Lower leg skin (tissue), 4 donors: Measurements from ENCODE around the gene BCL3. TPM values are rescaled to one million over a fixed set of nuclear protein-coding genes. Genes with fewer than 3 reads are reported as not detected.
"Not testable (repeated sequence)": the region's sequence is repeated elsewhere in the genome, so short reads cannot be mapped to it uniquely, and the experiment has no call there.

Experiments
- DNase-seq, 2 donors: peaks; one replicate each; pipeline ENCODE4 v3.0.0-alpha.2; 2019; ENCODE audit warnings: low spot score in 2 of 2
- H3K4me3 ChIP-seq: fragments of 200-600 bp; sonication (generic); 2 replicates; pipeline ENCODE4 v1.5.1; 2017; ENCODE audit warnings: mild to moderate bottlenecking, low read depth; ENCODE audit not compliant: poor library complexity, severe bottlenecking
- CTCF ChIP-seq, 3 donors: fragments of 450-650 bp; IDR thresholded peaks; one replicate each; pipeline ENCODE4 v1.5.1; 2016; ENCODE audit warnings: antibody characterized with exemption in 3 of 3, mild to moderate bottlenecking in 3 of 3, moderate library complexity in 2 of 3
- POLR2A ChIP-seq, 2 donors: fragments of 450-650 bp; IDR thresholded peaks; one replicate each; pipeline ENCODE4 v1.6.1; 2016 to 2017; ENCODE audit warnings: antibody characterized with exemption in 2 of 2, mild to moderate bottlenecking in 1 of 2, moderate library complexity in 1 of 2
- WGBS, 2 donors: methylation state at CpG; one replicate each; pipeline ENCODE4 v1.1.5; 2018; 5-methylcytosine and 5-hydroxymethylcytosine counted together
- intact Hi-C: fragments of 100-400 bp; cut with DNase I; formaldehyde crosslinking; loops from one replicate; pipeline ENCODE4 v1.15.0; 2023; ENCODE audit warnings: low total_unique reads
- total RNA-seq, 4 donors: library from RNA; depleted of rRNA; stranded (reverse); fragments of >200 nt; gene quantifications; one replicate each; pipeline ENCODE4 v1.1.0, GENCODE V29; 2016

Gene BCL3
- total RNA-seq, 4 donors from 2014 or later, result 17.1 to 27.3 (median 19.0) TPM

GRCh38 chr19:44719262-44719701, 29.2 kb upstream of the BCL3 start:
- DNase-seq, result no peak
- H3K4me3 ChIP-seq, result no peak overlapping the region
- intact Hi-C loops, result loop anchor here (5.0 kb wide), 1 partner anchor 113 kb away; no protein-coding TSS in a partner anchor
- no peak for TF ChIP-seq CTCF (IDR thresholded peaks at IDR 0.05)
- no peak for TF ChIP-seq POLR2A (IDR thresholded peaks at IDR 0.05)
- WGBS, 2 donors, result 81 to 83% methylated on average over 8 of the region's 8 CpGs

DNA sequence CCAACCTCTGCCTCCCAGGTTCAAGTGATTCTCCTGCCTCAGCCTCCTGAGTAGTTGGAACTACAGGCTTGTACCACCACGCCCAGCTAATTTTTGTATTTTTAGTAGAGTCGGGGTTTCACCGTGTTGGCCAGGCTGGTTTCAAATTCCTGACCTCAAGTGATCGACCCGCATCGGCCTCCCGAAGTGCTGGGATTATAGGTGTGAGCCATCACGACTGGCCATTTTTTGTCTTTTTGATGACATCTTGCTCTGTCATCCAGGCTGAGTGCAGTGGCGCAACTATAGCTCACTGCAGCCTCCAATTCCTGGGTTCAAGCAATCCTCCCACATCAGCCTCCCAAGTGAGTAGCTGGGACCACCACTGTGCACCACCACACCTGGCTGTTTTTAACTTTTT, 28.1 kb upstream of the BCL3 start:
- 92 to 95% methylated on average over 9 of the region's 9 CpGs for WGBS, 2 donors
- not testable (repeated sequence) for H3K4me3 ChIP-seq, DNase-seq
- intact Hi-C loops, result loop anchor here (5.0 kb wide), 1 partner anchor 52 kb away; no protein-coding TSS in a partner anchor

- WGBS, 2 donors, result 80 to 85% methylated on average over 6 of the region's 6 CpGs
- TF ChIP-seq CTCF (IDR thresholded peaks at IDR 0.05) (no peak), POLR2A (IDR thresholded peaks at IDR 0.05) (no peak)
- no peak for DNase-seq
- intact Hi-C loops, result loop anchor here (5.0 kb wide), 1 partner anchor 51 kb away; no protein-coding TSS in a partner anchor
- H3K4me3 ChIP-seq, result no peak overlapping the region
Measured at GRCh38 chr19:44720945-44721344, 27.6 kb upstream of the BCL3 start.

- not testable (repeated sequence) for H3K4me3 ChIP-seq, DNase-seq
- WGBS, 2 donors, result 80 to 84% methylated on average over 5 of the region's 5 CpGs
- intact Hi-C loops, result loop anchor here (5.0 kb wide), 1 partner anchor 51 kb away; no protein-coding TSS in a partner anchor
Measured at GRCh38 chr19:44721369-44721768, 27.1 kb upstream of the BCL3 start.

GRCh38 chr19:44722131-44723121, 26.1 kb upstream of the BCL3 start:
- 44 to 48% methylated on average over 21 of the region's 21 CpGs for WGBS, 2 donors
- no peak for DNase-seq
- no peak overlapping the region for H3K4me3 ChIP-seq
- intact Hi-C loops, result loop anchor here (5.0 kb wide), 1 partner anchor 50 kb away; no protein-coding TSS in a partner anchor
- TF ChIP-seq CTCF (IDR thresholded peaks at IDR 0.05) (no peak), POLR2A (IDR thresholded peaks at IDR 0.05) (no peak)

- no peak overlapping the region for H3K4me3 ChIP-seq
- TF ChIP-seq POLR2A (IDR thresholded peaks at IDR 0.05) (no peak), CTCF (IDR thresholded peaks at IDR 0.05) (no peak)
- 29 to 37% methylated on average over 10 of the region's 10 CpGs for WGBS, 2 donors
- DNase-seq, result no peak
- intact Hi-C loops, result loop anchor here (5.0 kb wide), 1 partner anchor 49 kb away; no protein-coding TSS in a partner anchor
Measured at GRCh38 chr19:44723299-44723951, 25.1 kb upstream of the BCL3 start.
